ENCODE data around the gene C2CD4B. TPM values are rescaled to one million over a fixed set of nuclear protein-coding genes. Genes with fewer than 3 reads are reported as not detected.

The C2CD4B gene
- total and polyA plus RNA-seq, 2 of the 13 experiments (the other 11 are each of a cell fraction or from before 2014, with no cell fraction given) = not detected

- no peak for TF ChIP-seq ZNF160 (CRISPR knock-in tag; IDR thresholded peaks at IDR 0.05)
- TF ChIP-seq ATF5 (CRISPR knock-in tag; IDR thresholded peaks at IDR 0.05; ENCODE audit: low read depth) = no peak
- TF ChIP-seq RFX3 (CRISPR knock-in tag; IDR thresholded peaks at IDR 0.05) = no peak
- no peak for TF ChIP-seq MTA3 (CRISPR knock-in tag; IDR thresholded peaks at IDR 0.05)
- no peak for TF ChIP-seq SMYD3 (CRISPR knock-in tag; IDR thresholded peaks at IDR 0.05)
- no peak for TF ChIP-seq SUZ12 (IDR thresholded peaks at IDR 0.05; ENCODE audit: low read depth, low read length)
- no peak for TF ChIP-seq PREB (CRISPR knock-in tag; IDR thresholded peaks at IDR 0.05)
- TF ChIP-seq JUN (CRISPR knock-in tag; IDR thresholded peaks at IDR 0.05) = no peak
These were observed 43.6 kb downstream of the C2CD4B start (continued) for GRCh38 chr15:62121273-62122015.

GRCh38 chr15:62120776-62121175 is 44.3 kb downstream of the C2CD4B start:
- H3K4me1 ChIP-seq (ENCODE audit: insufficient read depth, low read length) = peaks cover 27% of the 10 kb centered on the region
- CTCF ChIA-PET (ENCODE audit: low intra/inter-chr PET ratio, low total read pairs) = no interaction called here

More at GRCh38 chr15:62120776-62121175, 44.3 kb downstream of the C2CD4B start:
- TF ChIP-seq SOX13 (IDR thresholded peaks at IDR 0.05) (no peak), SOX13 (CRISPR knock-in tag; conservative IDR thresholded peaks at IDR 0.05 in 1 of 2, IDR thresholded peaks at IDR 0.05 in 1 of 2) (no peak), E2F1 (CRISPR knock-in tag; IDR thresholded peaks at IDR 0.05) (no peak)
- Histone ChIP-seq H3K9ac (ENCODE audit: insufficient read depth, low read depth, low read length) (no peak overlapping the region), H3K4me3 (replicated peaks in 1 of 3; ENCODE audit: insufficient read depth in 1 of 3, low read depth in 2 of 3, low read length in 3 of 3) (no peak overlapping the region), H3K4me2 (ENCODE audit: low read depth, low read length) (peak overlapping the region; percentile 32; the same call in 1 of the 2 replicates), H3K9me3 (ENCODE audit: low read length) (no peaks in the 10 kb centered on the region), H3K27ac (ENCODE audit: extremely low read length, insufficient read depth, low read length) (no peak overlapping the region), H4K20me1 (ENCODE audit: insufficient read depth, low read length) (no peaks in the 10 kb centered on the region), H3K79me2 (ENCODE audit: insufficient read depth, low read length) (no peaks in the 10 kb centered on the region), H2AFZ (ENCODE audit: low read length) (no peak overlapping the region), H3K27me3 (ENCODE audit: control insufficient read depth in 1 of 2, insufficient read depth in 2 of 2, low read length in 2 of 2) (peaks cover 0 to 7% of the 10 kb centered on the region in 2 experiments; a peak in 3 of 5 replicates), H3K36me3 (replicated peaks in 1 of 2; ENCODE audit: control insufficient read depth in 1 of 2, insufficient read depth in 2 of 2, low read length in 2 of 2) (no peaks in the 10 kb centered on the region)
- in situ Hi-C loops (cut with HindIII; ENCODE audit: extremely low pct_ligation_motif_present, low pct_unique_long_range_greater_than_20kb) (no loop called here), intact Hi-C loops (cut with micrococcal nuclease; ENCODE audit: unreplicated experiment) (no loop called here)
- BruUV-seq (replicated peaks) = no TSS peak
- WGBS (ENCODE audit: low lambda C conversion rate) = 53% methylated on average over 5 of the region's 5 CpGs
- FAIRE-seq = no peak
- ATAC-seq = no peak
- POLR2A ChIA-PET = no interaction called here
- DNase-seq (ENCODE audit: low spot score) = no peak
